Measurements from ENCODE around the gene GDPD2. TPM values are rescaled to one million over a fixed set of nuclear protein-coding genes. Genes with fewer than 3 reads are reported as not detected.

GDPD2 gene
- total RNA-seq, 6 experiments from 2014 or later = not detected

- intact Hi-C loops (cut with DNase I) = no loop called here
- ATAC-seq (no peak), DNase-seq (no peak)
- H3K9me3 ChIP-seq = no peaks in the 10 kb centered on the region
- TF ChIP-seq, protein P1, sequence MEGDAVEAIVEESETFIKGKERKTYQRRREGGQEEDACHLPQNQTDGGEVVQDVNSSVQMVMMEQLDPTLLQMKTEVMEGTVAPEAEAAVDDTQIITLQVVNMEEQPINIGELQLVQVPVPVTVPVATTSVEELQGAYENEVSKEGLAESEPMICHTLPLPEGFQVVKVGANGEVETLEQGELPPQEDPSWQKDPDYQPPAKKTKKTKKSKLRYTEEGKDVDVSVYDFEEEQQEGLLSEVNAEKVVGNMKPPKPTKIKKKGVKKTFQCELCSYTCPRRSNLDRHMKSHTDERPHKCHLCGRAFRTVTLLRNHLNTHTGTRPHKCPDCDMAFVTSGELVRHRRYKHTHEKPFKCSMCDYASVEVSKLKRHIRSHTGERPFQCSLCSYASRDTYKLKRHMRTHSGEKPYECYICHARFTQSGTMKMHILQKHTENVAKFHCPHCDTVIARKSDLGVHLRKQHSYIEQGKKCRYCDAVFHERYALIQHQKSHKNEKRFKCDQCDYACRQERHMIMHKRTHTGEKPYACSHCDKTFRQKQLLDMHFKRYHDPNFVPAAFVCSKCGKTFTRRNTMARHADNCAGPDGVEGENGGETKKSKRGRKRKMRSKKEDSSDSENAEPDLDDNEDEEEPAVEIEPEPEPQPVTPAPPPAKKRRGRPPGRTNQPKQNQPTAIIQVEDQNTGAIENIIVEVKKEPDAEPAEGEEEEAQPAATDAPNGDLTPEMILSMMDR (IDR thresholded peaks at IDR 0.05) = no peak
- no peak for TF ChIP-seq POLR2A (IDR thresholded peaks at IDR 0.05)
- H3K4me1 ChIP-seq = no peaks in the 10 kb centered on the region
- WGBS (ENCODE audit: insufficient coverage, low coverage, low lambda C conversion rate, missing lambda C conversion rate) = 32% methylated on average over 7 of the region's 17 CpGs
- no peak overlapping the region for H3K27ac ChIP-seq
- H3K27me3 ChIP-seq = no peaks in the 10 kb centered on the region
- H3K4me3 ChIP-seq = peak overlapping the region; percentile 45 to 60 (median 58)
- H3K36me3 ChIP-seq = no peaks in the 10 kb centered on the region
These were observed 11.9 kb downstream of the GDPD2 start for GRCh38 chrX:70434914-70435586.

- DNase-seq = no peak
- Histone ChIP-seq H3K27ac (no peak overlapping the region), H3K9me3 (no peaks in the 10 kb centered on the region), H3K36me3 (no peaks in the 10 kb centered on the region), H3K4me3 (no peak overlapping the region), H3K27me3 (no peaks in the 10 kb centered on the region), H3K4me1 (no peaks in the 10 kb centered on the region)
- intact Hi-C loops (cut with DNase I) = no loop called here
- ATAC-seq = no peak
- WGBS (ENCODE audit: insufficient coverage, low coverage, low lambda C conversion rate, missing lambda C conversion rate) = 58% methylated on average over 6 of the region's 16 CpGs
- TF ChIP-seq, protein P1 (IDR thresholded peaks at IDR 0.05) = no peak
- TF ChIP-seq POLR2A (IDR thresholded peaks at IDR 0.05) = no peak
These were observed 13.2 kb downstream of the GDPD2 start for GRCh38 chrX:70436343-70436742.

DNA sequence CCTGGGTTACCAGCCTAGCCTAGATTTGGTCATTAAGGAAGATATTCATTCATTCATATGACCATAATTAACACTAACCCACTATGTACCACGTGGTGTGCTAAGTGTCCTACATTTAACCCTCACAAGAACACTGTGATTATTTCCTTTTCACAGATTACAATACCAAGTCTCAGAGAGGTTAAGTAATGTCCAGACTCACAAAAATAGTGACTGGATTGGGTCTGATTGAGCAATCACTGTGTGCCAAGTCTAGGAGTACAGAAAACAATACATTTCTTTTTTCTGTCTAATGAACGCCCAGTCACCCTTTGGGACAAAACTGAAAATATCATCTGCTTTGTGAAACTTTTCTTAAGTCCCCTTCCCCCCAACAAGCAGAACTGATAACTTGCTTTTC, 13.9 kb downstream of the GDPD2 start:
- no peaks in the 10 kb centered on the region for H3K36me3 ChIP-seq
- no peak overlapping the region for H3K4me3 ChIP-seq
- ATAC-seq (no peak), DNase-seq (no peak)
- intact Hi-C loops (cut with DNase I) = no loop called here
- no peak overlapping the region for H3K27ac ChIP-seq
- TF ChIP-seq, protein P1 (IDR thresholded peaks at IDR 0.05) = no peak
- TF ChIP-seq POLR2A (IDR thresholded peaks at IDR 0.05) = no peak
- no peaks in the 10 kb centered on the region for H3K27me3 ChIP-seq
- WGBS (ENCODE audit: insufficient coverage, low coverage, low lambda C conversion rate, missing lambda C conversion rate) = 9% methylated on average over 2 of the region's 2 CpGs
- no peaks in the 10 kb centered on the region for H3K9me3 ChIP-seq
- H3K4me1 ChIP-seq = no peaks in the 10 kb centered on the region

GRCh38 chrX:70437921-70438665, 15.0 kb downstream of the GDPD2 start:
- Histone ChIP-seq H3K27ac (no peak overlapping the region), H3K27me3 (no peaks in the 10 kb centered on the region), H3K4me1 (no peaks in the 10 kb centered on the region), H3K9me3 (no peaks in the 10 kb centered on the region), H3K4me3 (no peak overlapping the region), H3K36me3 (no peaks in the 10 kb centered on the region)
- 47% methylated on average over 8 of the region's 8 CpGs for WGBS (ENCODE audit: insufficient coverage, low coverage, low lambda C conversion rate, missing lambda C conversion rate)
- TF ChIP-seq, protein P1 (IDR thresholded peaks at IDR 0.05) = no peak
- no peak for TF ChIP-seq POLR2A (IDR thresholded peaks at IDR 0.05)
- intact Hi-C loops (cut with DNase I) = no loop called here
- DNase-seq (no peak), ATAC-seq (no peak)

All from right lobe of liver (tissue), 6 donors.